DND-41 (cell line): Measurements from ENCODE around the gene CMTR2.

Experiments used
- ATAC-seq: fragments of 200-7000 bp; cut with Tn5 transposase; 3 replicates; pipeline ENCODE4 v1.9.1; 2021; ENCODE audit warnings: low read depth; ENCODE audit not compliant: insufficient read depth
- DNase-seq: peaks from one replicate; pipeline ENCODE4 v3.0.0-alpha.2; 2020
- H2AFZ ChIP-seq: 2 replicates; pipeline ENCODE4 v1.6.0; 2012; ENCODE audit warnings: low read depth, low read length
- H3K27ac ChIP-seq: 2 replicates; pipeline ENCODE4 v1.5.1; 2012; ENCODE audit warnings: low read length, inconsistent platforms
- H3K27me3 ChIP-seq: fragments of 200-600 bp; sonication (generic); 2 replicates; pipeline ENCODE4 v1.6.0; 2012; ENCODE audit warnings: low read length, mild to moderate bottlenecking, inconsistent platforms; ENCODE audit not compliant: insufficient read depth, poor library complexity
- H3K36me3 ChIP-seq: 2 replicates; pipeline ENCODE4 v1.5.1; 2012; ENCODE audit warnings: low read length, inconsistent platforms; ENCODE audit not compliant: insufficient read depth
- H3K4me1 ChIP-seq: 2 replicates; pipeline ENCODE4 v1.5.1; 2012; ENCODE audit warnings: mild to moderate bottlenecking, low read length; ENCODE audit not compliant: insufficient read depth
- H3K4me2 ChIP-seq: 2 replicates; pipeline ENCODE4 v1.6.0; 2012; ENCODE audit warnings: mild to moderate bottlenecking, moderate library complexity, low read length, inconsistent platforms; ENCODE audit not compliant: insufficient read depth
- H3K4me3 ChIP-seq, 2 experiments: fragments of 200-600 bp in 1 of 2; shearing (Covaris generic) in 1 of 2; 2 replicates each; pipeline ENCODE4 v1.5.1; 2012 to 2016; ENCODE audit warnings: inconsistent platforms in 2 of 2, low read length in 2 of 2, mild to moderate bottlenecking in 2 of 2, low read depth in 1 of 2, moderate library complexity in 1 of 2
- H3K79me2 ChIP-seq: 2 replicates; pipeline ENCODE4 v1.6.0; 2012; ENCODE audit warnings: low read length, inconsistent platforms; ENCODE audit not compliant: insufficient read depth
- H3K9ac ChIP-seq: 2 replicates; pipeline ENCODE4 v1.6.0; 2012; ENCODE audit warnings: low read depth, mild to moderate bottlenecking, inconsistent platforms, low read length, moderate library complexity
- H3K9me3 ChIP-seq: 2 replicates; pipeline ENCODE4 v1.5.1; 2012; ENCODE audit warnings: low read length, moderate library complexity, mild to moderate bottlenecking, inconsistent platforms; ENCODE audit not compliant: insufficient read depth, severe bottlenecking
- H4K20me1 ChIP-seq: 2 replicates; pipeline ENCODE4 v1.6.0; 2012; ENCODE audit warnings: low read length; ENCODE audit not compliant: insufficient read depth
- CTCF ChIP-seq: IDR thresholded peaks from 2 replicates; pipeline ENCODE4 v1.5.1; 2012; ENCODE audit warnings: borderline replicate concordance, low read length, moderate library complexity, mild to moderate bottlenecking; ENCODE audit not compliant: poor library complexity, severe bottlenecking; ENCODE audit errors: extremely low read depth
- EZH2 ChIP-seq: IDR thresholded peaks from 3 replicates; pipeline ENCODE4 v1.6.1; 2012; ENCODE audit warnings: borderline replicate concordance, low read depth, mild to moderate bottlenecking, moderate library complexity, low read length, inconsistent platforms; ENCODE audit not compliant: severe bottlenecking

Gene CMTR2

DNA sequence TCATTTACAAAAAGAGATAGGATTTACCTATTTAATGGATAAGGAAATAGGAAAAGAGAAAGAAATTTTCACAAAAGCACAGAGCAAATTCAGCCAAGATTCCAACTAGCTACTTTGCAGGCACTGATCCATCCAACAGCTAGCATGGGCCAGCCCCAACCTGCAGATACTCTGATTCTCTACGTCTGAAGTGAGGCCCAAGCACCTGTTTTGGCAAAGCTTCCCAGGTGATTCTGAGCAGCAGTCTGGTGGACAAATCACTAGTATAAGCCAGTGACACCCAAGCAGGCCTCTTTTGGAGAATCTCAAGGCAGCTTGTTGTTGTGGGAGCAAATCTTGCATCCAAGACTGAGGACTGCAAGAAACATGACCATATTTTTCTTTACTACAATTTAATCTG is 48.4 kb upstream of the CMTR2 start:
- no peaks in the 10 kb centered on the region for H3K36me3 ChIP-seq
- TF ChIP-seq EZH2 (no peak), CTCF (no peak)
- no peak for ATAC-seq

DNA sequence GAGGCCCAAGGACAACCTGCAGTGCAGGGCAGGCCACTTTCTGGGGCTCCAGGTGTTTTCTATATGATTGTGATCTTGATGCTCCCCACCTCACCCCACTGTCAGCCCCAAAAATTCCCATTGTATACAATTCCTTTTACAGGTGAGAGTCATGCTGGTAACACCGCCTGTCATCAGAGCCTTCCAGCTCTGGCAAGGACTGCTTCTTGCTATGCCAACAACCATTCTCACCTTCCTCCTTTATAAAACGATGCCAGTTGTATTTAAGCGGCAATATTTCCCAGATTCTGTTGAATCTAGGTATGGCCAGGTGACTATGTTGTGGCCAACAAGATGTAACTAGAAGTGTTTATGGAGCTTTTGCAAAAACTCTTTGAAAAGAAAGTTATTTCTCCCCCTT is 38.9 kb upstream of the CMTR2 start:
- no peaks in the 10 kb centered on the region for H4K20me1 ChIP-seq
- ATAC-seq = no peak
- no peak overlapping the region for H3K4me3 ChIP-seq
- H3K27ac ChIP-seq = no peak overlapping the region
- H3K9ac ChIP-seq = no peak overlapping the region
- DNase-seq = no peak
- H3K27me3 ChIP-seq = no peaks in the 10 kb centered on the region
- H3K4me1 ChIP-seq = no peaks in the 10 kb centered on the region
- TF ChIP-seq EZH2 (no peak), CTCF (no peak)
- no peaks in the 10 kb centered on the region for H3K9me3 ChIP-seq
- H3K4me2 ChIP-seq = no peak overlapping the region
- H3K79me2 ChIP-seq = no peaks in the 10 kb centered on the region
- H2AFZ ChIP-seq = no peak overlapping the region
- H3K36me3 ChIP-seq = no peaks in the 10 kb centered on the region

More for the DNA sequence above, 48.4 kb upstream of the CMTR2 start:
- Histone ChIP-seq H3K27ac (no peak overlapping the region), H3K4me3 (no peak overlapping the region), H3K9me3 (no peaks in the 10 kb centered on the region), H3K9ac (no peak overlapping the region), H2AFZ (no peak overlapping the region), H4K20me1 (no peaks in the 10 kb centered on the region), H3K27me3 (no peaks in the 10 kb centered on the region), H3K4me1 (no peaks in the 10 kb centered on the region), H3K4me2 (no peak overlapping the region), H3K79me2 (no peaks in the 10 kb centered on the region)
- DNase-seq = no peak

- Histone ChIP-seq H3K27ac (no peak overlapping the region), H3K9me3 (no peaks in the 10 kb centered on the region), H3K4me1 (no peaks in the 10 kb centered on the region), H3K4me3 (no peak overlapping the region), H3K79me2 (no peaks in the 10 kb centered on the region), H3K27me3 (no peaks in the 10 kb centered on the region), H3K9ac (no peak overlapping the region), H3K36me3 (no peaks in the 10 kb centered on the region), H3K4me2 (no peak overlapping the region), H4K20me1 (no peaks in the 10 kb centered on the region), H2AFZ (no peak overlapping the region)
- no peak for ATAC-seq
- TF ChIP-seq CTCF (no peak), EZH2 (no peak)
- no peak for DNase-seq
Observed at GRCh38 chr16:71327720-71328119, 38.5 kb upstream of the CMTR2 start.

DNA sequence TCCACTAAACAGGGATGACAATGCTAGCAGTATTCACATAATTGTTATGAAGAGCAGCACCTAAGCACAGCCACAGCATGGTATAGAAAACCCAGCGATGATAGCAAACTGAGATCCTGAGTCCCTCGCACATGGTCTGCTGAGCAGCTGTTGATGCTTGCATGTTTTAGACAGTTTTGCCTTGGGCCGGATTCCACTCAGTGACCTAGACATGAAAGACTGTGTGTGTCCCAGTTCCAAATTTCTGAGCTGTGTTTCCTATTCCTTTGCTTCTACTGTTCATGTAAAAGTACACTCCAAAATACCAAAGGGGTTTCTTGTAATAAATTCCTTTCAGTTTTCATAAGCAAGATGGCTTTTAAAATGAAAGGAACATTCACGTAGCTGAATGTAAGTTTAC is 30.8 kb upstream of the CMTR2 start:
- Histone ChIP-seq H3K36me3 (no peaks in the 10 kb centered on the region), H3K4me1 (no peaks in the 10 kb centered on the region), H3K4me2 (no peak overlapping the region), H3K27ac (no peak overlapping the region), H4K20me1 (no peaks in the 10 kb centered on the region), H3K4me3 (no peak overlapping the region), H3K9me3 (no peaks in the 10 kb centered on the region), H3K9ac (no peak overlapping the region), H2AFZ (no peak overlapping the region), H3K79me2 (no peaks in the 10 kb centered on the region), H3K27me3 (peaks cover 2% of the 10 kb centered on the region)
- ATAC-seq (no peak), DNase-seq (no peak)
- TF ChIP-seq EZH2 (no peak), CTCF (no peak)
